ENCODE data around the gene CYP2D6.

The CYP2D6 gene

DNA sequence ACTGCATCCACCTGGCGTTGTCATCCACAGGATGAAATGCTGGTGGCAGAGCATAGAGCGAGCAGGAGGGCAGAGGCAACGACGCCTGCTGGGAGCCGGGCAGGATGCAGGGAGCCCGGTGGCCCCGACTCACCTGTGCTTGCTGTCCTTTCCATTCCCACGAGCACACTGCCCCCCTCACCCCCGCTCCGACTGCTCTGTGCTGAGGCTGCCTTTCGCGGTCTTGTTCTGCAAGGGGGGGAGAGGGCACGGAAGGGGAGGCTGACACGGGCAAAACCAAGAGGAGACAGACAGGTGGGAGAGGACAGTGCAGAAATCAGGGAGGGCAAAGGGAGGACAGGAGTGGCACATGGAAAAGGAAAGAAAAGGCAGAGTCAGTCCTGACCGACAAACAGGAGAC is 37.9 kb upstream of the CYP2D6 start:
- no peak for ATAC-seq (replicated peaks; ENCODE audit: extremely low read depth, poor library complexity, severe bottlenecking)
- no peaks in the 10 kb centered on the region for H3K27me3 Mint-ChIP-seq
- no peak overlapping the region for H3K4me3 Mint-ChIP-seq
- H3K36me3 Mint-ChIP-seq (ENCODE audit: insufficient read depth) = peaks cover 14% of the 10 kb centered on the region
- H3K9me3 Mint-ChIP-seq = no peaks in the 10 kb centered on the region
- no peak overlapping the region for H3K27ac Mint-ChIP-seq (ENCODE audit: low read depth)
- H3K4me1 Mint-ChIP-seq = peaks cover 34% of the 10 kb centered on the region
- DNase-seq (ENCODE audit: low spot score in 2 of 2) = no peak

DNA sequence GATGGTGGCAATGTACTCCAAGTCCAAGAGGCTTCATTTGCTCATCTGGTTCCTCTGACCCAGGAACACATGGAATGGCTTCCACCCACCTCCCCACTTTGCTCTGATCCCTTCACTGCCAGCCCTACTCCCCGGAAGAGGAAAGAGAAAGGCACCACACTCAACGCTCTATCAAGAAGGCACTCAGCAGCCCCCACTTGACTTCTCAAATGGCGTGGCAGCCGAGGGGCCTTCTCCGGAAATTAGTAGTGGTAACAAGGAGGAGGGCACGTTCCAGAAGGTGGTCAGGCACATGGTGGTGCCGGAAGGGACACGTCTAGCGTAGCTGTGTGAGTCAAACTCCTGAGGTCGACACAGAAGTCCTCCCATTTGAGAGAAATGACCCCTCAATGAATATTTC is 36.5 kb upstream of the CYP2D6 start:
- no peak overlapping the region for H3K4me3 Mint-ChIP-seq
- ATAC-seq (replicated peaks; ENCODE audit: extremely low read depth, poor library complexity, severe bottlenecking) (no peak), DNase-seq (ENCODE audit: low spot score in 2 of 2) (no peak)
- H3K27me3 Mint-ChIP-seq = no peaks in the 10 kb centered on the region
- H3K9me3 Mint-ChIP-seq = no peaks in the 10 kb centered on the region
- no peak overlapping the region for H3K27ac Mint-ChIP-seq (ENCODE audit: low read depth)
- peaks cover 18% of the 10 kb centered on the region for H3K36me3 Mint-ChIP-seq (ENCODE audit: insufficient read depth)
- peaks cover 22% of the 10 kb centered on the region for H3K4me1 Mint-ChIP-seq

DNA sequence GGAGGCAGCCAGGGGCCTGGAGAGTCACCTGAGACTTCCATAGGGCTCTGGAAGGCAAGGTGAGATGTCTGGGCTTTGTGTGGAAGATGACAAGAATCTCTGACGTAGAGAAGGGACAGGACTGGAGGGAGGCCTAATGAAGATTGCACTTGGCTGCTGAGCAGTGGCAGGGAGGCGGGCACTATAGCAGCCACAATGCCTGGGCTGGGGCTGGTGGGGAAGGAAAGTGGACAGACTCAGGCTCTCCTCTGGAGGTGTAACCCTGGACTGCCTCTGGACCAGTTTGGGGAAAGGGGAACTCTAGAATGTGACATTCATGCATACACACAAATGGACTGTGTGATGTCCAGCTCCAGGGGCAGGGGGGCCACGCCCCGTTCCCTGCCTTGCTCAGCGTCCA is 34.3 kb upstream of the CYP2D6 start:
- H3K36me3 Mint-ChIP-seq (ENCODE audit: insufficient read depth) = peaks cover 20% of the 10 kb centered on the region

DNA sequence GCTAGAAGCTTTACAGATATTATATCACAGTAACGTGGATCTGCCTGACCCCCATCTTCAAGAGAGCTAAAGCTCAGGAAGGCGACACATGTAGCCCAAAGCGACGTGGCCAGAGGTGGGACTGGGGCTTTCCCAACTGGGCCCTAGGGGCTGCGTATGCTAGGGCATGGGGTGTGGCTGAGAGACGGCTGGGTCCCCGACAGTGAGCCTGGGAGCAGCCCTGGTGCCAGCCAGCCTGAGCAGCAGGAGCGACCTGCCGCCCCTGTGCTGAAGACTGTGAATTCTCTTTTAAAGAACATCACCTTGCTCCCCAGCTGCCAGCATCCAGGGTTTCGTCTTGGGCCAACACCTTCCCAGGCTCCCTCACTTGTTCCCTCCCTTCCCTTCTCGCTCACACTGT is 32.9 kb upstream of the CYP2D6 start:
- ATAC-seq (replicated peaks; ENCODE audit: extremely low read depth, poor library complexity, severe bottlenecking) = no peak
- no peak overlapping the region for H3K4me3 Mint-ChIP-seq
- DNase-seq (ENCODE audit: low spot score in 2 of 2) = no peak
- H3K27me3 Mint-ChIP-seq = no peaks in the 10 kb centered on the region
- no peak overlapping the region for H3K27ac Mint-ChIP-seq (ENCODE audit: low read depth)
- H3K4me1 Mint-ChIP-seq = peaks cover 8% of the 10 kb centered on the region
- peaks cover 19% of the 10 kb centered on the region for H3K36me3 Mint-ChIP-seq (ENCODE audit: insufficient read depth)
- H3K9me3 Mint-ChIP-seq = no peaks in the 10 kb centered on the region

More for the DNA sequence above, 34.3 kb upstream of the CYP2D6 start:
- no peak overlapping the region for H3K4me3 Mint-ChIP-seq
- no peak for DNase-seq (ENCODE audit: low spot score in 2 of 2)
- H3K27me3 Mint-ChIP-seq = no peaks in the 10 kb centered on the region
- H3K27ac Mint-ChIP-seq (ENCODE audit: low read depth) = peak overlapping the region; percentile 38
- H3K9me3 Mint-ChIP-seq = no peaks in the 10 kb centered on the region
- H3K4me1 Mint-ChIP-seq = peaks cover 8% of the 10 kb centered on the region
- no peak for ATAC-seq (replicated peaks; ENCODE audit: extremely low read depth, poor library complexity, severe bottlenecking)

DNA sequence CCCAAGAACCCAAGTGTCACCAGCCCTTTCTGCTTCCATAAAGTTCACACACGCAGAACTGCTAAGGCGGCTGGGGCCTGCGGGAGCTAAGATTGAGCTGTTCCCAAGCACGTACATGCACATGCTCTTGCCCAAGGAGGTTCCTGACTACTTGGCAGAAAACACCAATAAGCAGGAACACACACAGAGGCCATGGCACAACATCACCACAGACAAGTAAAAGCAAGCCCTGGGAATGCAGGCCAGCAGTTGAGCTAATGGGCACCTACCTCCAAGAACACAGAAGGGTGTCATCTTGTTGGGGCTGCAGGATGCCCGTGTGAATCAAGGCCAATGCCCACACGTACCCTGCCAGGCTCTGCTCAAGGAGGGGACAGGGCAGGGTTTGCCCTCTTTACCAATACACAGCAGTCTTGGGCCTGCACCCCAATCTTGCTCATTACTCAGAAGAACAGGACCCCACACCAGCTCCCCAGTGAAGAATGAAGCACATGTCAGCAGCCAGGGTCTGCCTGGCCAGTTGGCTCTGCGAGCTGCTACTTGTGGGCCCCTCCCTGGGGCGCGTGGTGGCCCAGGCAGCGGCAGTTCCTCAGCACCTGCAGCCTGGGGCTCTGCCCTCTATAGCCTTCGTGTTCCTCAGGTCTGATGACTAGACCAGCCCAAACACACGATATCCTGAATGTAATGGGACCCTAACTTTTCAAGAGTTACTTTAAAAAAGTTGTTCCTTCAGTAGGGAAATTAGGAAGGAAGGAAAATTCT is 32.3 kb upstream of the CYP2D6 start:
- DNase-seq (ENCODE audit: low spot score in 2 of 2) = no peak
- Mint-ChIP-seq H3K36me3 (ENCODE audit: insufficient read depth) (peaks cover 19% of the 10 kb centered on the region), H3K27ac (ENCODE audit: low read depth) (no peak overlapping the region), H3K4me1 (peaks cover 8% of the 10 kb centered on the region), H3K27me3 (no peaks in the 10 kb centered on the region), H3K9me3 (no peaks in the 10 kb centered on the region), H3K4me3 (no peak overlapping the region)
- no peak for ATAC-seq (replicated peaks; ENCODE audit: extremely low read depth, poor library complexity, severe bottlenecking)

DNA sequence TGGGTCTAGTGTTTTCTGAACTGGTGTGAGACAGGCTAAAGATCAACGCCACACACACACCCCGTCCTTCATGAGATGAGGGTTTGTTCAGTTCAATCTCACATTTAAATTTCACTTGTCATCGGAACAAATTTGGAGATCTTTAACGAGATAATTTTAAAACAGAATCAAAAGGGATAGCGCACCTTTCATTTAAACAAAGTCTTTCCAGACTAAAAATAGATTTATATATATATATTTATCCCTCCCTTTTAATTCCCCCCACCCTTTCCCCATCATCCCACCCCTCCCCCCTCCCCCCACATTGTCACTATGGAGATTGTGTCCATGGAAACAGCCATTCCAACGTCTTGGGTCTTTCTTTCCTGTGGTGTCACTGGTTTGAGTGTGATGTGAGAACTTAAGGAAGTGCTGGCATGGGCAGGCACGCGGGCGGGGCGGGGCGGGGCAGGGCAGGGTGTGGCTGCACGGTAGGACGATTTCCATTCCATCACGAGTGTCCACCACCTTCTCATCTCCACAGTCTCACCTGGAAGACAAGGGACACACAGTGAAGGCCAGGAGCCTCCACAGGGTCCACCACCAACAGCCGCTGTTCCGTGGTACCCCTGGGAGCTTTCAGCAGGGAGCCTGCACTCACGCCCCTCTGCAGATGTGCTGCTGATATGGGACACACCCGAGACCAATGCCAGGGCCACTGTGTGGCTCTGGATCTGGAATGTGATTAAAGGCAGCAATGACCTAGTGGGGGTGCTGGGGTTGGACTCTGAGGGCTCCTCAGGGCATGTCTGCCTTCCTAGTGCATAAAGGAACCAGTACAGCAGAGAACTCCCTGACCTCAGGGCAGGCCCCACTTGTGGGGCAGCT is 30.5 kb upstream of the CYP2D6 start:
- no peak for ATAC-seq (replicated peaks; ENCODE audit: extremely low read depth, poor library complexity, severe bottlenecking)
- no peak overlapping the region for H3K4me3 Mint-ChIP-seq
- DNase-seq (ENCODE audit: low spot score in 2 of 2) = no peak
- H3K27ac Mint-ChIP-seq (ENCODE audit: low read depth) = no peak overlapping the region
- H3K4me1 Mint-ChIP-seq = peaks cover 8% of the 10 kb centered on the region
- H3K36me3 Mint-ChIP-seq (ENCODE audit: insufficient read depth) = peaks cover 19% of the 10 kb centered on the region
- H3K9me3 Mint-ChIP-seq = no peaks in the 10 kb centered on the region
- H3K27me3 Mint-ChIP-seq = no peaks in the 10 kb centered on the region

DNA sequence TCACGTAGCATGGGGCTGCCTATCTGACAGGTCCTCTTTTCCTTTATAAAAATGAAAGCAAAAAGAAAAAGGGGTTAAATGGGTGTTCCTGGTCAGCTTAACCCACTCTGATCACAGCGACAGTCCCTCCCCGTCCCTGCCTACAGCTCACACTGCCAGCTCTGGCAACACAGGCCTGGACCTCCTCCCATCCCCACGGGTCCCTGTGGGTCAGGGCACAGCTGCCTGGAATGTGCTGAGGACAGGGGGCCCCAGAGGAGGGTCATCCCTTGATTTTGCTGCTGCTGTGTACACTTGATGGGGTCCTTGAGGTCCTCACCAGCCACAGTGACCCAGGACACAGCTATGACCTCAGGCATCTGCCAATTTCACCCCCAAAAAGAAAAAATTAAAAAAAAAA is 29.6 kb upstream of the CYP2D6 start:
- Mint-ChIP-seq H3K36me3 (ENCODE audit: insufficient read depth) (peaks cover 18% of the 10 kb centered on the region), H3K27ac (ENCODE audit: low read depth) (no peak overlapping the region), H3K4me3 (no peak overlapping the region), H3K4me1 (peaks cover 8% of the 10 kb centered on the region), H3K27me3 (no peaks in the 10 kb centered on the region), H3K9me3 (no peaks in the 10 kb centered on the region)
- DNase-seq (ENCODE audit: low spot score in 2 of 2) (no peak), ATAC-seq (replicated peaks; ENCODE audit: extremely low read depth, poor library complexity, severe bottlenecking) (no peak)

DNA sequence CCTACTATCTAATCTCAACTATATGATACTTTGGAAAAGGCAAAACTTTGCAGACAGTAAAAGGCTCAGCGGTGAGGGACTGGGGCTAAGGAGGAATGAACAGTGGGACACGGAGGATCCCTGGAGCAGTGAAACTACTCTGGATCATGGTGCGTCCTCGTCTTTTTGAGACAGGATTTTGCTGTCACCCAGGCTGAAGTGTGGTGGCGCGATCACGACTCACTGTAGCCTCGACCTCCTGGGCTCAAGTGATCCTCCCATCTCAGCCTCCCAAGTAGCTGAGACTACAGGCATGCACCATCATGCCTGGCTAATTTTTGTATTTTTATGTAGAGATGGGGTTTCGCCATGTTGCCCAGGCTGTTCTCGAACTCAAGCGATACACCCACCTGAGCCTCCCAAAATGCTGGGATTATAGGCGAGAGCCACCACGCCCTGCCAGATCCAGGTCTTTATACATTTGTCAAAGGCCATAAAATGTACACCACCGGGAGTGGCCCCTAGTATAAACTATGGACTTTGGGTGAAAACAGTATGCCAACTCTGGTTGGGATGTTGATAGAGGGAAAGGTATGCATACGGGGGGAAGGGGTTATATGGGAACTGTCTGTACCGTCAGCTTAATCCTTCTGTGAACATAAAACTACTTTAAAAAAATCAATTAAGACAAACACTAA is 28.0 kb upstream of the CYP2D6 start:
- no peak overlapping the region for H3K4me3 Mint-ChIP-seq
- no peaks in the 10 kb centered on the region for H3K4me1 Mint-ChIP-seq
- H3K36me3 Mint-ChIP-seq (ENCODE audit: insufficient read depth) = peaks cover 19% of the 10 kb centered on the region
- ATAC-seq (replicated peaks; ENCODE audit: extremely low read depth, poor library complexity, severe bottlenecking) (no peak), DNase-seq (ENCODE audit: low spot score in 2 of 2) (no peak)
- no peaks in the 10 kb centered on the region for H3K9me3 Mint-ChIP-seq
- no peaks in the 10 kb centered on the region for H3K27me3 Mint-ChIP-seq
- no peak overlapping the region for H3K27ac Mint-ChIP-seq (ENCODE audit: low read depth)

DNA sequence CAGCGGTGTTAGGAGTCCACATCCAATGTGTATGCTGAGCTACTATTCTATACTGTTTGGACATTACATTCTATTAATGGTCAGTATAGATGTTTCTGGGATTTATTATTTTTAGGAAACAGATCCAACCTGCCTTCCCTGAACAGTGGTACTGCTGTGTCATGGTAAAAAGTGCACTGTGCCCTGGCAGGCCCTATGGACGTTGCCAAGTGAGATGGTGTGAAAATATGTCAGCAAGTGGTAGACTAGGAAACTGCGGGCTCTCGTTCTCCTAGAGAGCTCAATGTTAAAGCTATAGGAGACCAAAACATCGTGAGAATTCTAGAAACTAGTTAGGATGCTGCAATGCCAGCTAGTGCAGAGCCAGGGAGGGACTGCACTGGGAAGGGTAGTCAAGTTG is 26.0 kb upstream of the CYP2D6 start:
- H3K36me3 Mint-ChIP-seq (ENCODE audit: insufficient read depth) = peaks cover 17% of the 10 kb centered on the region

DNA sequence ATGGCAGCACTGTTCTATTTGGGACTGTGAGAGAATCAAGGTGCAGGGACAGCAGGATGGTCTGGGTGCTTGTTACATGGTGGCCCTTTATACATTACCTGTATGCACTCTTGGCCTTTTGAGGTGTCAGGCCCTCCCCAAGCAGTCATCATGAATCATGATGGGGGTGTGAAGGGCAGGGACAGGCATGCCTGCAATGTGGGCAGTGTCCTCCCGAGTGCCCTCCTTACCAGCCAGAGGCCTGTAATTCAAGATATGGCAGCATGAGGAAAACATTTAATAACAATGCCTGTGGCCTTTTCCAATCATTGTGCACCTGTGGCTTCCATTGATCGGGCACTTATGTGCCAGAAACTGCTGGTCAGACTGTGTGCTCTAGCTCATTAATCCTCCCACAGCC is 25.5 kb upstream of the CYP2D6 start:
- H3K4me3 Mint-ChIP-seq = no peak overlapping the region
- no peak overlapping the region for H3K27ac Mint-ChIP-seq (ENCODE audit: low read depth)
- no peak for ATAC-seq (replicated peaks; ENCODE audit: extremely low read depth, poor library complexity, severe bottlenecking)
- no peak for DNase-seq (ENCODE audit: low spot score in 2 of 2)
- peaks cover 18% of the 10 kb centered on the region for H3K36me3 Mint-ChIP-seq (ENCODE audit: insufficient read depth)
- no peaks in the 10 kb centered on the region for H3K9me3 Mint-ChIP-seq
- no peaks in the 10 kb centered on the region for H3K4me1 Mint-ChIP-seq
- H3K27me3 Mint-ChIP-seq = no peaks in the 10 kb centered on the region

More for the DNA sequence above, 26.0 kb upstream of the CYP2D6 start:
- H3K4me1 Mint-ChIP-seq = no peaks in the 10 kb centered on the region
- H3K9me3 Mint-ChIP-seq = no peaks in the 10 kb centered on the region
- no peak overlapping the region for H3K4me3 Mint-ChIP-seq
- DNase-seq (ENCODE audit: low spot score in 2 of 2) (no peak), ATAC-seq (replicated peaks; ENCODE audit: extremely low read depth, poor library complexity, severe bottlenecking) (no peak)
- no peak overlapping the region for H3K27ac Mint-ChIP-seq (ENCODE audit: low read depth)
- H3K27me3 Mint-ChIP-seq = no peaks in the 10 kb centered on the region

DNA sequence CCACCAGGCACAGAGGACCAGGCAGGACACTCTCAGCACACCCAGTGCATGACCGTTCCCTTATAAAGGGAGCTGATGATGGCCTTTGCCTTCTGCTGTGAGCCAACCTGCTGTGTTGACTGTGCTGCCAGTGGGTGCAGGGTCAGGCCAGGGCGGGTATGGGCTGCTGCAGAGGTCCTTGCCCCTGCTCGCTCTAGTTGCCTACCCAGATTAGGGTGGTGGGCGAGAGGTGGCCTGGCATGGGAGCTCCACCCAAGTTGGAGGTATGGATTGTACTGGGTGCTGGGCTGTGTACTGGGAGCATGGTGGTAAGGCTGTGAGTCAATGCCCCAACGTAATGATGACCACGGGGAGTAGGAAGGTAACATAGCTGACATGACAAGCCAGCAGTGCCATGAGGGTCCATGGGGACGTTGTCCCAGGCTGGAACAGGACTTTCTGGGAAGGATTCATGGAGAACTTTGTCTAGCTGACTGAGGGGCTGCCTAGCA is 24.5 kb upstream of the CYP2D6 start:
- Mint-ChIP-seq H3K4me3 (no peak overlapping the region), H3K27ac (ENCODE audit: low read depth) (no peak overlapping the region), H3K27me3 (no peaks in the 10 kb centered on the region), H3K9me3 (no peaks in the 10 kb centered on the region), H3K36me3 (ENCODE audit: insufficient read depth) (peaks cover 16% of the 10 kb centered on the region), H3K4me1 (no peaks in the 10 kb centered on the region)
- DNase-seq (ENCODE audit: low spot score in 2 of 2) (no peak), ATAC-seq (replicated peaks; ENCODE audit: extremely low read depth, poor library complexity, severe bottlenecking) (no peak)

DNA sequence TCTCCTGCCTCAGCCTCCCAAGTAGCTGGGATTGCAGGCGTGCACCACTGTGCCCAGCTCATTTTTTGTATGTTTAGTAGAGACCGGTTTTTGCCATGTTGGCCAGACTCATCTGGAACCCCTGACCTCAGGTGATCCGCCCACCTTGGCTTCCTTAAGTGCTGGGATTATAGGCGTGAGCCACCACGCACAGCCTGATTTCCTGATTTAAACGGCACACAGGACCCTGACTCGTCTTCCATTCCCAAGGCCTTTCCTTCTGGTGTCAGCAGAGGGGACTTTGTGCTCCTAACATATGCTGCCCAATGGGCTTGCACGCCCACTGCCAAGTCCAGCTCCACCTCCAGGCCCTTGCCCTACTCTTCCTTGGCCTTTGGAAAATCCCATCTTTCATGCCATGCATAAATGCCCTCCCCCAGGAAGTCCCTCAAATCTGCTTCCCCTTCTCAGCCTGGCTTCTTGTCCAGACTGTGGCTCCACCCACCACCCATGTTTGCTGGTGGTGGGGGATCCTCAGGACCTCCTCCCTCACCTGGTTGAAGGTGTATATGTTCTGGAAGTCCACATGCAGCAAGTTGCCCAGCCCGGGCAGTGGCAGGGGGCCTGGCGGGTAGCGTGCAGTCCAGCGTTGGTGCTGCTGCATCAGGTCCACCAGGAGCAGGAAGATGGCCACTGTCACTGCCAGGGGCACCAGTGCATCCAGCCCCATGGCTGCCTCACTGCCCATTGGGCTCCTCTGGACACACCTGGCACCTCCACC is 23.9 kb upstream of the CYP2D6 start:
- Mint-ChIP-seq H3K4me3 (no peak overlapping the region), H3K4me1 (no peaks in the 10 kb centered on the region), H3K27ac (ENCODE audit: low read depth) (peak overlapping the region; percentile 16), H3K9me3 (no peaks in the 10 kb centered on the region), H3K36me3 (ENCODE audit: insufficient read depth) (peaks cover 13% of the 10 kb centered on the region), H3K27me3 (no peaks in the 10 kb centered on the region)
- no peak for DNase-seq (ENCODE audit: low spot score in 2 of 2)
- no peak for ATAC-seq (replicated peaks; ENCODE audit: extremely low read depth, poor library complexity, severe bottlenecking)
